ENCODE data around the gene FFAR3. TPM values are rescaled to one million over a fixed set of nuclear protein-coding genes. Genes with fewer than 3 reads are reported as not detected.

The FFAR3 gene
- total and polyA plus RNA-seq, 9 of the 15 experiments (the other 6 are each of a cell fraction or from before 2014, with no cell fraction given), result not detected

DNA sequence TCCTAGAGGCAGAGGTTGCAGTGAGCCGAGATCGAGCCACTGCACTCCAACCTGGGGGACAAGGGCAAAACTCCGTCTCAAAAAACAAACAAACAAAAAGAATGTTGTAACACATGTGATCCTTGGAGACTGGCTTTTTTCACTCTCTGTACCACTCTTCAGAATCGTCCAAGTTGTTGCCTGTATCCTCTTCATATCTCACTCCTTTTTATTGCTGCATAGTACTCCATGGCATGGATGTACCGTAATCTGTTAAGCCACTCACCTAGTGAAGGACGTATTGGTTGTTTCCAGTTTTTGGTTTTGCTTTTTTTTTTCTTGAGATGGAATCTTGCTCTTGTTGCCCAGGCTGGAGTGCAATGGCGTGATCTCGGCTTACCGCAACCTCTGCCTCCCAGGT, 36.2 kb upstream of the FFAR3 start (continued):
- TF ChIP-seq, protein P1, sequence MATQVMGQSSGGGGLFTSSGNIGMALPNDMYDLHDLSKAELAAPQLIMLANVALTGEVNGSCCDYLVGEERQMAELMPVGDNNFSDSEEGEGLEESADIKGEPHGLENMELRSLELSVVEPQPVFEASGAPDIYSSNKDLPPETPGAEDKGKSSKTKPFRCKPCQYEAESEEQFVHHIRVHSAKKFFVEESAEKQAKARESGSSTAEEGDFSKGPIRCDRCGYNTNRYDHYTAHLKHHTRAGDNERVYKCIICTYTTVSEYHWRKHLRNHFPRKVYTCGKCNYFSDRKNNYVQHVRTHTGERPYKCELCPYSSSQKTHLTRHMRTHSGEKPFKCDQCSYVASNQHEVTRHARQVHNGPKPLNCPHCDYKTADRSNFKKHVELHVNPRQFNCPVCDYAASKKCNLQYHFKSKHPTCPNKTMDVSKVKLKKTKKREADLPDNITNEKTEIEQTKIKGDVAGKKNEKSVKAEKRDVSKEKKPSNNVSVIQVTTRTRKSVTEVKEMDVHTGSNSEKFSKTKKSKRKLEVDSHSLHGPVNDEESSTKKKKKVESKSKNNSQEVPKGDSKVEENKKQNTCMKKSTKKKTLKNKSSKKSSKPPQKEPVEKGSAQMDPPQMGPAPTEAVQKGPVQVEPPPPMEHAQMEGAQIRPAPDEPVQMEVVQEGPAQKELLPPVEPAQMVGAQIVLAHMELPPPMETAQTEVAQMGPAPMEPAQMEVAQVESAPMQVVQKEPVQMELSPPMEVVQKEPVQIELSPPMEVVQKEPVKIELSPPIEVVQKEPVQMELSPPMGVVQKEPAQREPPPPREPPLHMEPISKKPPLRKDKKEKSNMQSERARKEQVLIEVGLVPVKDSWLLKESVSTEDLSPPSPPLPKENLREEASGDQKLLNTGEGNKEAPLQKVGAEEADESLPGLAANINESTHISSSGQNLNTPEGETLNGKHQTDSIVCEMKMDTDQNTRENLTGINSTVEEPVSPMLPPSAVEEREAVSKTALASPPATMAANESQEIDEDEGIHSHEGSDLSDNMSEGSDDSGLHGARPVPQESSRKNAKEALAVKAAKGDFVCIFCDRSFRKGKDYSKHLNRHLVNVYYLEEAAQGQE (IDR thresholded peaks at IDR 0.05; ENCODE audit: borderline replicate concordance), result no peak
- TF ChIP-seq, protein P1 (CRISPR knock-in tag; IDR thresholded peaks at IDR 0.05; ENCODE audit: low read depth), result no peak
- 0 out of 3 replicates have a peak, but pooled peaks of 1 of the 2 experiments have one; percentile 16 for TF ChIP-seq CBX3 (IDR thresholded peaks at IDR 0.05; ENCODE audit: borderline replicate concordance in 1 of 2, low read length in 2 of 2)
- peak; percentile 85 for TF ChIP-seq RBM25 (IDR thresholded peaks at IDR 0.05; ENCODE audit: low read depth, low read length, severe bottlenecking)
- TF ChIP-seq NR2F6 (CRISPR knock-in tag; IDR thresholded peaks at IDR 0.05), result no peak
- TF ChIP-seq, protein P2, sequence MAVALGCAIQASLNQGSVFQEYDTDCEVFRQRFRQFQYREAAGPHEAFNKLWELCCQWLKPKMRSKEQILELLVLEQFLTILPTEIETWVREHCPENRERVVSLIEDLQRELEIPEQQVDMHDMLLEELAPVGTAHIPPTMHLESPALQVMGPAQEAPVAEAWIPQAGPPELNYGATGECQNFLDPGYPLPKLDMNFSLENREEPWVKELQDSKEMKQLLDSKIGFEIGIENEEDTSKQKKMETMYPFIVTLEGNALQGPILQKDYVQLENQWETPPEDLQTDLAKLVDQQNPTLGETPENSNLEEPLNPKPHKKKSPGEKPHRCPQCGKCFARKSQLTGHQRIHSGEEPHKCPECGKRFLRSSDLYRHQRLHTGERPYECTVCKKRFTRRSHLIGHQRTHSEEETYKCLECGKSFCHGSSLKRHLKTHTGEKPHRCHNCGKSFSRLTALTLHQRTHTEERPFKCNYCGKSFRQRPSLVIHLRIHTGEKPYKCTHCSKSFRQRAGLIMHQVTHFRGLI (CRISPR knock-in tag; IDR thresholded peaks at IDR 0.05), result no peak
